ENCODE results near the gene SERPINB8.

SERPINB8 gene

GRCh38 chr18:63963615-63964256, 6.1 kb upstream of the SERPINB8 start:
- ChIA-PET POLR2A (no interaction called here), CTCF (interaction anchor here (0.6 to 1.4 kb wide), 6 partner anchors 9 to 1991 kb away, joined by 3 to 4 read pairs (median 3); no protein-coding TSS in a partner anchor)
- peak; percentile 13 for DNase-seq (ENCODE audit: extremely low spot score)
- no peak for TF ChIP-seq LEF1 (IDR thresholded peaks at IDR 0.05; ENCODE audit: borderline replicate concordance)
- 0 out of 2 replicates have a peak, but pooled peaks have one; percentile 22 for TF ChIP-seq PKNOX1 (IDR thresholded peaks at IDR 0.05)

- no peak for DNase-seq (ENCODE audit: extremely low spot score)
- TF ChIP-seq ZNF384 (IDR thresholded peaks at IDR 0.05) (no peak), ARNT (IDR thresholded peaks at IDR 0.05) (no peak), SUZ12 (IDR thresholded peaks at IDR 0.05) (no peak), SP1 (IDR thresholded peaks at IDR 0.05) (no peak), LEF1 (IDR thresholded peaks at IDR 0.05; ENCODE audit: borderline replicate concordance) (no peak), BHLHE40 (IDR thresholded peaks at IDR 0.05; ENCODE audit: borderline replicate concordance) (no peak), HDGF (IDR thresholded peaks at IDR 0.05; ENCODE audit: borderline replicate concordance) (no peak), FOXK2 (IDR thresholded peaks at IDR 0.05) (no peak), FOXA1 (IDR thresholded peaks at IDR 0.05) (no peak), ELF4 (IDR thresholded peaks at IDR 0.05) (no peak)
- POLR2A ChIA-PET, result no interaction called here
- CTCF ChIA-PET, result no interaction called here
Observed at GRCh38 chr18:63964908-63965307, 5.0 kb upstream of the SERPINB8 start.

GRCh38 chr18:63965716-63966330, 4.1 kb upstream of the SERPINB8 start:
- POLR2A ChIA-PET, result no interaction called here
- no peak for TF ChIP-seq SUZ12 (IDR thresholded peaks at IDR 0.05)
- no peak for TF ChIP-seq FOXK2 (IDR thresholded peaks at IDR 0.05)
- TF ChIP-seq BHLHE40 (IDR thresholded peaks at IDR 0.05; ENCODE audit: borderline replicate concordance), result no peak
- no peak for TF ChIP-seq L3MBTL2 (conservative IDR thresholded peaks at IDR 0.05)
- TF ChIP-seq FOXM1 (IDR thresholded peaks at IDR 0.05; ENCODE audit: borderline replicate concordance), result no peak
- no peak for TF ChIP-seq FOXA1 (IDR thresholded peaks at IDR 0.05)
- no peak for TF ChIP-seq ZNF384 (IDR thresholded peaks at IDR 0.05)
- TF ChIP-seq CTBP1 (IDR thresholded peaks at IDR 0.05; ENCODE audit: borderline replicate concordance), result no peak
- CTCF ChIA-PET, result no interaction called here
- DNase-seq (ENCODE audit: extremely low spot score), result no peak

- CTCF ChIA-PET, result interaction anchor here (0.7 kb wide), 1 partner anchor 868 kb away, joined by 4 read pairs; no protein-coding TSS in a partner anchor
- POLR2A ChIA-PET, result interaction anchor here (0.7 to 1.0 kb wide), 8 partner anchors 11 to 460 kb away, joined by 3 to 6 read pairs (median 4); no protein-coding TSS in a partner anchor
- DNase-seq (ENCODE audit: extremely low spot score), result no peak
- TF ChIP-seq HDGF (IDR thresholded peaks at IDR 0.05; ENCODE audit: borderline replicate concordance) (no peak), ARNT (IDR thresholded peaks at IDR 0.05) (no peak), PKNOX1 (IDR thresholded peaks at IDR 0.05) (no peak), SUZ12 (IDR thresholded peaks at IDR 0.05) (no peak), TARDBP (IDR thresholded peaks at IDR 0.05) (no peak), FOXK2 (IDR thresholded peaks at IDR 0.05) (no peak), L3MBTL2 (conservative IDR thresholded peaks at IDR 0.05) (no peak), FOXA1 (IDR thresholded peaks at IDR 0.05) (no peak), SP1 (IDR thresholded peaks at IDR 0.05) (no peak), CTBP1 (IDR thresholded peaks at IDR 0.05; ENCODE audit: borderline replicate concordance) (no peak)
Observed at GRCh38 chr18:63970809-63971205, 926 bp downstream of the SERPINB8 start.

GRCh38 chr18:63971320-63972001, 1.6 kb downstream of the SERPINB8 start:
- POLR2A ChIA-PET, result no interaction called here
- CTCF ChIA-PET, result no interaction called here
- no peak for DNase-seq (ENCODE audit: extremely low spot score)

GRCh38 chr18:63972002-63972376, 2.1 kb downstream of the SERPINB8 start:
- ChIA-PET CTCF (no interaction called here), POLR2A (no interaction called here)
- TF ChIP-seq TARDBP (IDR thresholded peaks at IDR 0.05) (no peak), PKNOX1 (IDR thresholded peaks at IDR 0.05) (no peak), SP1 (IDR thresholded peaks at IDR 0.05) (no peak), SUZ12 (IDR thresholded peaks at IDR 0.05) (no peak), ZNF384 (IDR thresholded peaks at IDR 0.05) (no peak), L3MBTL2 (conservative IDR thresholded peaks at IDR 0.05) (no peak), HDGF (IDR thresholded peaks at IDR 0.05; ENCODE audit: borderline replicate concordance) (no peak), ARNT (IDR thresholded peaks at IDR 0.05) (no peak), NFRKB (IDR thresholded peaks at IDR 0.05) (no peak), CTBP1 (IDR thresholded peaks at IDR 0.05; ENCODE audit: borderline replicate concordance) (no peak), BHLHE40 (IDR thresholded peaks at IDR 0.05; ENCODE audit: borderline replicate concordance) (no peak), FOXA1 (IDR thresholded peaks at IDR 0.05) (no peak), FOXM1 (IDR thresholded peaks at IDR 0.05; ENCODE audit: borderline replicate concordance) (no peak), FOXK2 (IDR thresholded peaks at IDR 0.05) (no peak), LEF1 (IDR thresholded peaks at IDR 0.05; ENCODE audit: borderline replicate concordance) (no peak), ELF4 (IDR thresholded peaks at IDR 0.05) (no peak)
- DNase-seq (ENCODE audit: extremely low spot score), result no peak

More at GRCh38 chr18:63971320-63972001, 1.6 kb downstream of the SERPINB8 start:
- TF ChIP-seq FOXK2 (IDR thresholded peaks at IDR 0.05) (no peak), FOXA1 (IDR thresholded peaks at IDR 0.05) (no peak), ARNT (IDR thresholded peaks at IDR 0.05) (no peak), SP1 (IDR thresholded peaks at IDR 0.05) (no peak), PKNOX1 (IDR thresholded peaks at IDR 0.05) (no peak), ELF4 (IDR thresholded peaks at IDR 0.05) (no peak), SUZ12 (IDR thresholded peaks at IDR 0.05) (no peak), CTBP1 (IDR thresholded peaks at IDR 0.05; ENCODE audit: borderline replicate concordance) (no peak)

Measured in HEK293T (cell line).